Measurements from ENCODE around the gene CELSR2.

Gene CELSR2

DNA sequence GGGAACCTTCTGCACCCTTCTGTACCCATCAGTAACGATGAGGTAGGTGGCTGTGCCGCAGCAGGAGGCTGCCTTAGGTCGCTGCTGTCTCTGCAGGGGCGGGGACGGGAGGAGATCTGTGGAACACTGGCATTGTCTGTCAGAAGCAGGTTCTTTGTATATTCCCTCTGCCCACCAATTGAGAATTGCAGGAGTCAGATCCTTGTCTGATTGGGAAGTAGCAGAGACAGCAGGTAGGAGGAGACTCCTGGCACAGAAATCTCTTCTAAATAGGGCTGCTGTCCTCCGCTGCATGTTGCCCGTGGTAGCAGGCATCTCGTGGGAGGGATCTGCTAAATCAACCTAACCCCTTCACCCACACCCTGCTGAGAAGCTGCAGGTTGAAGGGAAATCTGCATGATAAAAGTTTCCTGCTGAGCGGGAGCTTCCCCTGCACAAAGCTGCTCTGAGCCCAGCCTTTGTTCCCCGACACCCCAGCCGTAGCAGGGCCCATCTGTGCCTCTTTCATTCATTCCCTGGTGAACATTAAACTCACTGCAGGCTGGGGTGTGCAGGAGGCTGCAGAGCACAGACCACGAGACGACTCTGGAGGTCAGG, 19.7 kb upstream of the CELSR2 start:
- DNase-seq: no peak

DNA sequence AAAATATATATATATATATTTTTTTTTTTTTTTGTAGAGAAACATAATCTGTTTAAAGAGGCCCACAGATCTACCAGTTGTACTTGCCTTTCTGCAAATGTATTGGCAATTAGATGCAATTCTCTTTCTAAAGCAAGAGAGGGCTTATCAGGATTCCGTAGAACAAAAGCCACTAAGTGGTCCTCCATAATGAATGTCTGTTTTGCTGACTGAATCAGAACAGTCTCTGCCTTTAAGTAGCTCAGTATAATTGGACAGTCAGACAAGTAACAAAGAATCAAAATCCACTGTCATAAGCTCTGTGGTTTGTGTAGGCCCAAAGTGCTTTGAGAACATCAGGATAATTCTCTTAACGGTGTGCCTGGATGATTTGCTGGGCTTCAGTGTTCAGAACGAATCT, 18.3 kb upstream of the CELSR2 start:
- no peak for DNase-seq

DNA sequence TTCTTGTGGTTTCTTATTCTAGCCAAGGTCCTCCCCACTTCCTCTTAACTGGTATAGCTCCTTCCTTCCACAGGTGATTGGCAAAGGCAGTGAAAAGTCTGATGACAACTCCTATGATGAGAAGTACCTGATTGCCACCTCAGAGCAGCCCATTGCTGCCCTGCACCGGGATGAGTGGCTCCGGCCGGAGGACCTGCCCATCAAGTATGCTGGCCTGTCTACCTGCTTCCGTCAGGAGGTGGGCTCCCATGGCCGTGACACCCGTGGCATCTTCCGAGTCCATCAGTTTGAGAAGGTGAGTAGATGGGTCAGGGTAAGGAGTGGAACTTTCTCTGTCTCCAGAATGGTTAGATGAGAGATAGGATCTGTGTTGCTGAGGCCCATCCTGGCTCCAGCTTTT, 14.2 kb upstream of the CELSR2 start:
- DNase-seq: no peak

DNA sequence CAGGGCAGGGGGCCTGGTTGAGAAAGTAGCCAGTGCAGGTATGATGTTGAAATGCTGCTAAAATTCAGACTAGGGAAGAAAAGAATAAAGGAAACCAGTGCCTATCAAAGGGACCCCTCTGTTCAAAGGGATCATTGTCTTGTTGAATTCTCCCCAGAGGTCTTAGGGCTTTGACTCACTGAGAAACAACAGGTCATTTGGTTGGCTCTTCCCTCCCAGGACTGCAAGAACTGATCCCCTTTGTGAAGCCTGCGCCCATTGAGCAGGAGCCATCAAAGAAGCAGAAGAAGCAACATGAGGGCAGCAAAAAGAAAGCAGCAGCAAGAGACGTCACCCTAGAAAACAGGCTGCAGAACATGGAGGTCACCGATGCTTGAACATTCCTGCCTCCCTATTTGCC, 11.8 kb upstream of the CELSR2 start:
- DNase-seq: no peak

DNA sequence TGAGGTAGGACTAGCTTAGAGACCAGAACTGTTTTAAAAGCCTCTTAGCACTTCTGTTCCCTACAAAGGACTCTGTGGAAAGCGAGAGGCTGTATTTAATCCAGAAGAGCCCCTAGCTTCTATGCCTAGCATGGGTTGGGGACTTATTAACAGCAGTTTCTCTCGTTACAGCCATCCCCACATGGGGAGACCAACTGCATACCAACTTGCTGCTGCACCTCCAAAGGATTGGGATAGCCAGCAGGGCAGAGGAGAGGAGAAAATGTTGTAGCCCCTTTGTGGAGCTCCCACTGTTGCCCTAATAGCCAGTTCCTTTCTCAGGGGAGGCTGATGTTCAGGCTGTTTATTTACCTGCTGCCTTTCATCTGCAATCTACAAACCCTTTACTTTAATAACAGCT, 11.0 kb upstream of the CELSR2 start:
- DNase-seq: no peak

DNA sequence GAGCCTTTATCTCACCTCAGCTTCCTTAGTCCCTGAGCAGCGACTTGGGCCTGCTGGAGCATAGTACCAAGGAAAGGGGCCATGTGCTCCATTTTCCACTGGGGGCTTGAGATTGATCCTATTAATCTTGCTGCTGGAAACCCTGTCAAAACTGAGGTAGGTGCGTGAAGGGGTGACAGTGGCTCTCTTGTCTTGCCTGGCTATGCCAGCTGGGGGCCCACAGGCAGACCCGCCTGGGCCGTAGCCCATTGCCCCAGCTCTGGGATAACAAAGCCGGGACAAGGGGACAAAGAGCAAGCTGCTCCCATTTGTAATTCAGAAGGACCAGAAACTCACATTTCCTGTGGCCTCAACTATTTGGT, 10.3 kb upstream of the CELSR2 start:
- DNase-seq: no peak

DNA sequence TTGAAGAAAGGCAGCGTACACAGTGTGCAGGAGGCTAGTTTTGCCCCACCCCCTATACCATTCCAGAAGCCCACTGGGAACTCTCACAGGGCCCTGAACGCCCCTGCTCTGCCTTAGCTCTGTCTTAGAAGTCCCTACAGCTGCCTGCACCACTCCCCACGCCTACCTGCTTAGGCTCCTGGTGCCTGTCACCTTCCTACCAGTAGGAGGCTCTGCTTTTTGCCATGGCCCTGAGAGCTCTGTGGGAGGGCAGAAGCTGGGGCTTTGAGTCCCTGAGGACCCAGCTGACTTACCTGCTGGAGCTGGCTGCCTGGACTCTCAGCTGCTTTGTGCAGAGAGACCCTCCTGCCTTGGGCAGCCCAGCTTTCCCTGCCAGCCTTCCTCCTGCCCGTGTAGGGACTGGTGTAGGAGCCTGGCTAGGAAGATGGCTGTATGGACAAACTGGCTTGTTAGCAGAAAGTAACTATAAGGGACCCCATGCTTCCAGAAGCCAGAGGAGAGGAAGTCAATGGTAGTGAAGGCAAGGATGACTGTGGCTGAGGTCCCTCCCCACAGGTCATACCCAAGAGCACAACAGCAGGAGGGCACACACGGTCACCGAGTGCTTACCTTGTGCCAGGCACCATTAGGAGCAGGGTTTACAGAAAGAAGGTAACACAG, 9.8 kb upstream of the CELSR2 start:
- DNase-seq: peak; percentile 35

DNA sequence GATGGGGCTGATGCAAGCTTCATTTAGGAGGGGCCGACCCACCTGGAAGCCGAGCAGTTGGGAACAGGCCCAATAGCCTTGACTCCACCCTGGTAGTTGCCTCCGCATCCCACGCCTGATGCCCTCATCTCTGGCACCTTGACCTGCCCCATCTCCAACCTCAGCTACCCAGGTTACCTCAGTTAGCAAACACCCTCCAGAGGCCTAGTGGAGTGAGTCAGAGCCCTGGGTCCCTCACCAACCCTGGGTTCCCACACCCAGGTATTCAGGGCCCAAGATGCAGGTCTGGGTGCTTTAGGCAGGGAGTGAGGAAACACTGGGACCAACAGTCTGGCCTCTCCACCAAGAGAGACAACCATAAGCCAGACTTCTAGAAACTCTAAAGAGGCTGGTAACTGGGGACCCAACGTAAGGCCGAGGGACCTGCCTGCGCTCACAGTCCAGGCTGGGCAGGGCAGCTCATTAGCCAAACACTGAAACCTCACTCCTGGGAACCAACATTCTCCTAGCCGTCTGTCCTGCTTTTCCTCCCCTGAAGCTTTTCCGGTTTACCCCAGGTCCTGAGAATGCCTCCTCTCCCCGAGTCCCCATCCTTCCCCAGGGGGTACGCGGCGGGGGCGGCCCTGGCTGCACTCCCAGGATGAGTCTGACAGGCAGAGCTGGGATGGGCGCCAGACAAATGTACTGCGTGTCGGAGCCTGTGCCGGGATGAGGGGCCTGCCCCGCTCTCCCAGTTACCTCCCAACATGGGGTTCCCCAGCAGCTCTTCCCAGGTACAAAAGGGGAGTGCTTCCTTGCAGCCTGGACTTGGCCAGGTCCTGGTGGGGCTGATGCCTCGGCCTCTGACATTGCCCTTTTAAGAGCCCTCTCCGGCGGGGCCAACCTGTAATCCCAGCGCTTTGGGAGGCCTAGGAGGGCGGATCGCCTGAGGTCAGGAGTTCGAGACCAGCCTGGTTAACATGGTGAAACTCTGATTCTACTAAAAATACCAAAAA, 8.9 kb upstream of the CELSR2 start:
- peak; percentile 74 for DNase-seq

DNA sequence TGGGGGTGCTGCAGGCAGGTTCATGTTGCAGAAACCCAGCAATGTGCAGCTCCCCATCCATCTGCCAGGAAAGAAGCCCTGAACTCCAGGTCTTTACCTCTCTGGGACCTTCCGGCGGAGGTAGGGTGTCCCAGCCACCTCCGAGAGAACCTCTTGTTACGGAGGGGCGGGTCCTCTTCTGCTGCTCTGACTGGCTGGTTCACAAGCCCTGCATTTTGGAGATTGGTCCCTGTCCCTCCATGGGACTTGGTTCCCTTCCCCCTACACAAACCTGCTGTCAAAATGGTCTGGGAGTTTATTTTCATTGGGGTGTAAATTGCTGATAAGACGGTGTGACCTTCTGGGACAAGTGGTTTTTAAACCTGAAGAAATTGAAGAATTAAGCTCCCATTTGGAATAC, 8.0 kb upstream of the CELSR2 start:
- peak; percentile 30 for DNase-seq

DNA sequence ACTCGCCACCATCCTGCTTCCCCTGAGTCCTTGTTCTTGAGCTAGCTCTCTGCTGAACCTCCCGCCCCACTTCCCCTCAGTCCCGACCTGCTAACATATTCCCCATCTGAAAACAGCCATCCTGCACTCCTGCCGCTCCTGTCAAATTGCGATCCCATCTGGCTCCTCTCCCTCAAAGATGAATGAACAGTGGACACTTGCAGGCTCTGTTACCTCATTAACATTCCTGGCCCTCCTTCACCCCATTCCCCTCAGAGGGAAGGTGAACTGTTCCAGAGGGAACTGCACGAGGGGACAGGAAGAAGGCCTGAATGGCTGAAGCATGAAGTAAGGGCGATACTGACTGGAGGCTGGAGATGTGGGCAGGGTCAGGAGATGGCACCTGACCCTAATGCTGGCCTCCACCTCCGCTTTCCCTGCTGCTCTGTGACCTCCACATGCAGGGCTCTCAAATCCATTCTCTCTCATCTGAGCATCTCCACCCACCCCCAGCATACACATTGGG, 7.4 kb upstream of the CELSR2 start:
- peak; percentile 33 for DNase-seq

DNA sequence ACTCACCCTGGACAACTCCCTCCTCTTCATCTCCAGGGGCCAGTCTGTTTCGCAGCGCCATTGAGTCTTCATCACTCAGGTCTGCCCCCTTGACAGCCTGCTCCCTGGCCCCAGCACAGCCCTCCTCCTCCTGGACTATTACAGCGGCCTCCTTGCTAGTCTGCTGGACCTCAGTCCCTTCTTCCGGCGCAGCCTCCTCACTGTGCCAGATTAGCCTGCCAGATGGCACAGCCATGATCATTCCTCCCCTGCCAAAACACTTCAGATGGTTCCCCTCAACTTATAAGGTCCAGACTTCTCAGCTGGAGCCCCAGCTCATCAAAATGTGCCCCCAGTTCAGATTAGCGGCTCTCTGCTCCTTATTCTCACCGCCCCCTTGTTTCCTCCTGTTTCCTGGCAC, 7.0 kb upstream of the CELSR2 start:
- DNase-seq: peak; percentile 26

DNA sequence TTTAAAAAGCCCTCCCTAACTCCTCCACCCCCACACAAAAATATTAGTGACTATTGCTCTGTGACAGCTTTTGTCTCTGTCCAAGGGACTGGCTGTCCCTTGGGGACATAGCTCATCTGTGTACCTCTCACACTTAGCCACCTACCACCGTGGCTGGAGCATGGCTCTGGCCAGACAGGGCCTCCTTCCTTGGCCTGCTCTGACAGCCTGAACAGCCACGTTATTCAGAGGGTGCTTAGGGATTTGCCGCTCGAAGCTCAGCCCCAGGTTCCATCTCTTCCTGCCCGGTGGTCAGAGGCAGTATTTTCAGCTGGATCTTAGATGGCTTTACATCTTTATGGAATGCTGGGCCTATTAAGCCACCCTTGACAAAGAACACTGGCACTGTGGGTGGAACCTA, 6.1 kb upstream of the CELSR2 start:
- DNase-seq: no peak

DNA sequence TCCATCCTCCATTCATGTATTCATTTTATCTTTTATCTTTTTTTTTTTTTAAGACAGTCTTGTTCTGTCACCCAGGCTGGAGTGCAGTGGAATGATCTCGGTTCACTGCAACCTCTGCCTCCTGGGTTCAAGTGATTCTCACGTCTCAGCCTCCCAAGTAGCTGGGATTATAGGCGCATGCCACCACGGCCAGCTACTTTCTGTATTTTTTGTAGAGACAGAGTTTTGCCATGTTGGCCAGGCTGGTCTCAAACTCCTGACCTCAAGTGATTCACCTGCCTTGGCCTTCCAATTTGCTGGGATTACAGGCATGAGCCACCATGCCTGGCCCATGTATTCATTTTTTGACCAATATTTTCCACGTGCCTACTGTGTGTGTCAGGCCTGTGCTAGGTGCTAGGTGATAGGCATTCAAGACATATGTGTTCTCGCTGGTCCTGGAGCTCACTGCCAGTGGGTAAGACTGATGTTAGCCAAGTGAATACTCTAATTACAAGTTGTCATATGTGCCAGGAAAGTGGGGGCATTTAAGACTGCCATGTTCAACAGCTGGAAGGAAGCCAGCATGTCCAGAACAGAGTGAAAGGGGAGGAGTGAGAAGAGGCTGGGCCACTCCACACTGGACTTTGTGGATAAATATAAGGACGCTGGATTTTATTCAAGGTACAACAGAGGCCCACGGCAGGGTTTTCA, 5.3 kb upstream of the CELSR2 start:
- DNase-seq: no peak

DNA sequence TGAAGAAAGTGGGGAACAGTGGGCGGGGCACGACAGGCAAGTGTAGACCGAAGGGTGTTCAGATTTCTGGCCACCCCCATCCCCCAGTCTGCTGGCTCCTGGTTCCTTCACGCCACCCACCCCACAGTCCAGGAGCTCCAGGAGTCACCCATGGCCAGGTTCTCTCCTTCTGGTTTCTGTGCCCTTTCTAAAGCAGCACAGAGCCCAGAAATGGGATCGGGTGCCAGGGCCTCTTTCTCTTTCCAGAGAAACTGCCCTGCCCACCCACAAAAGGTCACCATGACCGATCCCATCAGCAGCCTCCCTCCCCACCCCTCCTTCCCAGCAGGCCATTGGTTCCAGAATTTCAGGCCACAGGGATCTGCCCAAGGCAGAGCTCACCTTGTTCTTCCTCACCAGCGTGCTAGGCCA, 3.2 kb upstream of the CELSR2 start:
- DNase-seq: no peak

DNA sequence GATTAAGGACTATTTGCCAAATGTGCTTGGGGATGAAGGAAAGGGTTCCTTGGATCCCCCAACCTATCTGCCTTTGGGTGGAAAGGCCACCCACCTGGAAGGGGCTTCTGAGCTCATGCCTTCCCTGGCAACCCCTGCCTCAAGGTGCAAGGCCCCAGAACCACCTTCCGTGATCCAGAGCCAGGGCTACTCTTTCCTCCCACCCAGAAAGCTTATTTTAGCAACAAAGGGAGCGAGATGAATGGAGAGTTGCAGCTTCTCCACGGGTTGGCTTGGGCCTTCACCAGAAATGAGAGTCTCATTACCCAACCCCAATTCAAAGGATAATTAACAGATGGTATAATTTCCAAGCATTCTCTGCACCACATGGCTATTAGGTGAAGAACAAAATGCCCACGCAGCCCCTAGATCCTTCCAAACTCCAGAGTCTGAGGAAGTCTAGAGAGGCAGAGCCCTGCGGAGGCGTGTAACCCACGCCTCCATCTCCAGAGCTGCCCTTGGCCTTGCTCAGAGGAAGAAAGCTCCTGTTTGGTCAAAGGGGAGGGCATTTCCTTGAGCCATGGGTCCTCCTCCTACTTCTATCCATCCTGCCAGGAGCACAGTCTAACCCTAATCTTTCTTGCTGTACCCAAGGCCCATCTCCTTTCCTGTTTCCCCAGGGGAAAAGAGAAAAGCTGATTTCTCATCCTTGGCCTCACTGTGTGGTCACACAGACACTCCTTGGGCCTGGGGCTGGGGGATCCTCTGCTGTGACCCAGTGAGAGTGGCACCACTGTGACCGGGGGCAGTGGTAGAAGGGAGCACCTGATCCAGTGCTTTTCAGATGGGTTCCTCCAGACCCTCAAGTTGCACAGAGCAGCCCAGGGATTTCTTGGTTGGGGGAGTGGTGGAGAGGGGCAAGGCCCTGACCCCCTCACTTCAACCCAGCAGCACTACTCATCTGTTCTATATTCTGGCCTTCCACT, 1.7 kb upstream of the CELSR2 start:
- DNase-seq: no peak

DNA sequence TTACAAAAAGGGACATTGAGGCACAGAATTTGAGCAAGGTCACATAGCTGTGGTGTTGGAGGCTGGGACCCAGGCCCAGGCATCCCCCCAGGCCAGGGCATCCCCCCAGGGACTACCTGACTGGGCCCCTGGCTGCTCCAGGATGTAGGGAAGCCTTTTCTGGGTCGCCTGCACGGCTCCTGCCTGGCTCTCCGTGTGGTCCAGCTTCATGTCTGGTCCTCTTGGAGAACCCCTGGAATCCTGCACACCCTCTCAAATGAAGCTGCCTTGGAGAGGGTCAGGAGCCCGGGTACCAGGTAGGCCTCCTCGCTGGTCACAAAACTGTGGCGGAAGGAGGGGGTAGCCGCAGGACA, 919 bp upstream of the CELSR2 start:
- no peak for DNase-seq

DNA sequence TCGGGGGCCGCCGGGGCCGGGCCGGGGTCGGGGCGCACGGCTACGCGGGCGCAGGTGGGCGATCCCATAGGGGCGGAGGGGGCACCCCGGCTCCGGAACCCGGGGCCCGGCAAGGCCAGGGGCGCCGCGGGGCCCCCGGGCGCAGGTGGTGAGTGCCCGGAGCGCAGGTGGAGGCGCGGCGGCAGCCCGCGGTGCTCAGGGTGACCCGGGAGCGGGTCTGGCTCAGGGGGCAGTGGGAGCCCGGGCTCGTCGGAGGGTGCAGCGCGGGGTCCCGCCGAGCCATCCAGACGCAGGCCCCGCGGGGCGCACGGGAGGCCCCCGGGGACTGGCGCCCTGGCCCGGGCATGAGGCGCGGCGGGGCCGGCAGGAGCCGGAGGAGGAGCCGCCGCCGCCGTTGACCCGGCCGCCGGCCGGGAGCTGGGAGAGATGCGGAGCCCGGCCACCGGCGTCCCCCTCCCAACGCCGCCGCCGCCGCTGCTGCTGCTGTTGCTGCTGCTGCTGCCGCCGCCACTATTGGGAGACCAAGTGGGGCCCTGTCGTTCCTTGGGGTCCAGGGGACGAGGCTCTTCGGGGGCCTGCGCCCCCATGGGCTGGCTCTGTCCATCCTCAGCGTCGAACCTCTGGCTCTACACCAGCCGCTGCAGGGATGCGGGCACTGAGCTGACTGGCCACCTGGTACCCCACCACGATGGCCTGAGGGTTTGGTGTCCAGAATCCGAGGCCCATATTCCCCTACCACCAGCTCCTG, 489 bp downstream of the CELSR2 start:
- DNase-seq: no peak

DNA sequence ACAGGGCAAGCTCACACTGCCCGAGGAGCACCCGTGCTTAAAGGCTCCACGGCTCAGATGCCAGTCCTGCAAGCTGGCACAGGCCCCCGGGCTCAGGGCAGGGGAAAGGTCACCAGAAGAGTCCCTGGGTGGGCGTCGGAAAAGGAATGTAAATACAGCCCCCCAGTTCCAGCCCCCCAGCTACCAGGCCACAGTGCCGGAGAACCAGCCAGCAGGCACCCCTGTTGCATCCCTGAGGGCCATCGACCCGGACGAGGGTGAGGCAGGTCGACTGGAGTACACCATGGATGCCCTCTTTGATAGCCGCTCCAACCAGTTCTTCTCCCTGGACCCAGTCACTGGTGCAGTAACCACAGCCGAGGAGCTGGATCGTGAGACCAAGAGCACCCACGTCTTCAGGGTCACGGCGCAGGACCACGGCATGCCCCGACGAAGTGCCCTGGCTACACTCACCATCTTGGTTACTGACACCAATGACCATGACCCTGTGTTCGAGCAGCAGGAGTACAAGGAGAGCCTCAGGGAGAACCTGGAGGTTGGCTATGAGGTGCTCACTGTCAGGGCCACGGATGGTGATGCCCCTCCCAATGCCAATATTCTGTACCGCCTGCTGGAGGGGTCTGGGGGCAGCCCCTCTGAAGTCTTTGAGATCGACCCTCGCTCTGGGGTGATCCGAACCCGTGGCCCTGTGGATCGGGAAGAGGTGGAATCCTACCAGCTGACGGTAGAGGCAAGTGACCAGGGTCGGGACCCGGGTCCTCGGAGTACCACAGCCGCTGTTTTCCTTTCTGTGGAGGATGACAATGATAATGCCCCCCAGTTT, 1.3 kb downstream of the CELSR2 start:
- no peak for DNase-seq

DNA sequence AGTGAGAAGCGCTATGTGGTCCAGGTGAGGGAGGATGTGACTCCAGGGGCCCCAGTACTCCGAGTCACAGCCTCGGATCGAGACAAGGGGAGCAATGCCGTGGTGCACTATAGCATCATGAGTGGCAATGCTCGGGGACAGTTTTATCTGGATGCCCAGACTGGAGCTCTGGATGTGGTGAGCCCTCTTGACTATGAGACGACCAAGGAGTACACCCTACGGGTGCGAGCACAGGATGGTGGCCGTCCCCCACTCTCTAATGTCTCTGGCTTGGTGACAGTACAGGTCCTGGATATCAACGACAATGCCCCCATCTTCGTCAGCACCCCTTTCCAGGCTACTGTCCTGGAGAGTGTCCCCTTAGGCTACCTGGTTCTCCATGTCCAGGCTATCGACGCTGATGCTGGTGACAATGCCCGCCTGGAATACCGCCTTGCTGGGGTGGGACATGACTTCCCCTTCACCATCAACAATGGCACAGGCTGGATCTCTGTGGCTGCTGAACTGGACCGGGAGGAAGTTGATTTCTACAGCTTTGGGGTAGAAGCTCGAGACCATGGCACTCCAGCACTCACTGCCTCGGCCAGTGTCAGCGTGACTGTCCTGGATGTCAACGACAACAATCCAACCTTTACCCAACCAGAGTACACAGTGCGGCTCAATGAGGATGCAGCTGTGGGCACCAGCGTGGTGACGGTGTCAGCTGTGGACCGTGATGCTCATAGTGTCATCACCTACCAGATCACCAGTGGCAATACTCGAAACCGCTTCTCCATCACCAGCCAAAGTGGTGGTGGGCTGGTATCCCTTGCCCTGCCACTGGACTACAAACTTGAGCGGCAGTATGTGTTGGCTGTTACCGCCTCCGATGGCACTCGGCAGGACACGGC, 2.2 kb downstream of the CELSR2 start:
- DNase-seq: no peak
